IgD-negative memory B cell (primary cell): ENCODE measurements around the gene SLC24A1. TPM values are rescaled to one million over a fixed set of nuclear protein-coding genes. Genes with fewer than 3 reads are reported as not detected.

Experiments used
- H3K27ac Mint-ChIP-seq, 3 donors: one replicate each; pipeline ENCODE4 v1.8.0; 2020 to 2022; ENCODE audit warnings: mild to moderate bottlenecking in 3 of 3, mixed read lengths in 3 of 3, moderate library complexity in 1 of 3
- H3K27me3 Mint-ChIP-seq: one replicate; pipeline ENCODE4 v1.8.0; 2021; ENCODE audit warnings: mixed read lengths
- H3K36me3 Mint-ChIP-seq: one replicate; pipeline ENCODE4 v1.8.0; 2020; ENCODE audit warnings: mild to moderate bottlenecking, mixed read lengths
- H3K4me1 Mint-ChIP-seq, 3 donors: one replicate each; pipeline ENCODE4 v1.8.0; 2020 to 2022; ENCODE audit warnings: mixed read lengths in 3 of 3, mild to moderate bottlenecking in 1 of 3
- H3K4me3 Mint-ChIP-seq, 4 donors: one replicate each; pipeline ENCODE4 v1.8.0; 2020 to 2022; ENCODE audit warnings: mild to moderate bottlenecking in 4 of 4, mixed read lengths in 4 of 4, moderate library complexity in 3 of 4
- H3K9me3 Mint-ChIP-seq, 3 donors: one replicate each; pipeline ENCODE4 v1.8.0; 2020 to 2021; ENCODE audit warnings: mixed read lengths in 3 of 3, mild to moderate bottlenecking in 1 of 3
- polyA plus RNA-seq: library from polyadenylated mRNA; unstranded; fragments of 300-500 nt; fragmentation: Illumina TruSeq; gene quantifications from one replicate; pipeline ENCODE4 v1.2.3, GENCODE V29; 2021

SLC24A1 gene
- polyA plus RNA-seq, 1 donor from 2014 or later = 2.0 TPM

DNA sequence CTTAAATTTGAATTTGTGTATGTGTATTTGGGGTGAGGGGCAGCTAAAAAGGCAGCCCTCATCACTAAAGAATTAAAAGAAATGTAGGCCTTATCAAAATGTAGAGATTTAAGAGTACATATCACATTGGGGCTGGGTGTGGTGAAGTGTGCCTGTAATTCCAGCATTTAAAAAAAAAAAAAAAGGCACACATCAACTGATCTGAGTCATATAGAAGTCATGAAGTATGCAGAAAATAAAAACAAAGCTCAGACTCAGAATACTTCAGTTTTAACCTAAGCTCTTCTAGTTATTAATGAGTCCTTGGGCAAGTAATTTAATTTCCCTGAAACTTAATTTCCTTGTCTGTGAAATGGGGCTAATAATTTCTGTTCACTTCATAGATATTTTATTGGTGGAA is 31.6 kb downstream of the SLC24A1 start:
- Mint-ChIP-seq H3K4me1 (peaks cover 5 to 18% (median 7%) of the 10 kb centered on the region in 3 donors), H3K36me3 (peaks cover 6% of the 10 kb centered on the region), H3K9me3 (no peaks in the 10 kb centered on the region), H3K27ac (peak overlapping the region in 1 of 3 donors; percentile 14), H3K27me3 (no peaks in the 10 kb centered on the region), H3K4me3 (no peak overlapping the region)

DNA sequence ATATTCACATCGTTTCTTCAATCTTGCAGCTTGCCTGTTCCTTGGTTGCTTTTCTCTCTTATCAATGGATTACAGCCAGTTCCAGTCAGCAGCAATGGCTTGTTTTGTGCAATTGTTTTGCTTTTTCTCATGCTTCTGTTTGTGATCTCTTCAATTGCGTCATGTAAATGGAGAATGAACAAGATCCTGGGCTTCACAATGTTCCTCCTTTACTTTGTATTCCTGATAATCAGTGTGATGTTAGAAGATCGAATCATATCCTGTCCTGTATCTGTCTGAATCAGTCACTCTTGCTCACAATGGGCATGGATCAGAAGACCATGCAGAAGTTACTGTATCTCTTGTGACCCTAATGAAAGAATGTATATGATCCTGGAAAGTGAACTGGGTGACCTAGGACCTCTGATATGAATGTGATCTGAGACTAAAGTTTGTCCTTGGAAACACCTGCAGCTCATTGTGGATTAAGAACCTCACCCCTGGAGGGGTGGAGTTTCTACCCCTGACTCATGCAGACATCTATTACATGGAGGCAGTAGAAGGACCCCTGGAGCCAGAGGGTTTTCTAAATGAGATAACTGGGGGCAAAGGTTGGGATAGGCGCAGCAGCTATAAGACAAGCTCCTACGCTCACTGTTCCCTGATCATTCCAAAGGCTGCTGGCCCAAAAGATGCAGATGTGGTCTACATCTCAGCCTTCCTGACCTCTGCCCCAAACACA is 32.2 kb downstream of the SLC24A1 start:
- H3K4me1 Mint-ChIP-seq = peaks cover 5 to 22% (median 7%) of the 10 kb centered on the region in 3 donors
- H3K36me3 Mint-ChIP-seq = peaks cover 6% of the 10 kb centered on the region
- peak overlapping the region in 2 of 3 donors; percentile 14 to 71 for H3K27ac Mint-ChIP-seq
- H3K27me3 Mint-ChIP-seq = no peaks in the 10 kb centered on the region
- H3K4me3 Mint-ChIP-seq = no peak overlapping the region
- H3K9me3 Mint-ChIP-seq = no peaks in the 10 kb centered on the region

DNA sequence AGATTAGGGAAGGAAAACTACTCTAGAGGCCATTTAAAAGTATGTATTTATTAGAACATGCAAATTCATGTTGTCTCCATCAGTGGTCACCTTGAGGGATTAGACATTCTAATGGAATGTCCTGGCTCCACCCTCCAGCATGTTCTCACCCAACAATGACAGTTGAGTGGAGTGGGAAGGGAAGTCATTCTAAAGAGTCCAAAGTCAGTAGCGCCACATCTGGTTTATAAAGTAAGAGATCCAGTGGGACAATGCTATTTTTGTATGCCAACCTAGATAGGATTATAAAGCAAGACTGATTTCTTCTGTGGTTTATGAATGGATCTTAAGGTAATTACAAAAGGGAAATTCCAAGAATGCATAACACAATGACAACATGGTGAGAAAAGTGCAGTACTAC is 33.3 kb downstream of the SLC24A1 start:
- Mint-ChIP-seq H3K27ac (peak overlapping the region; percentile 9 to 43 (median 31)), H3K36me3 (peaks cover 6% of the 10 kb centered on the region), H3K27me3 (no peaks in the 10 kb centered on the region), H3K4me3 (no peak overlapping the region), H3K9me3 (no peaks in the 10 kb centered on the region), H3K4me1 (peaks cover 9 to 21% (median 10%) of the 10 kb centered on the region in 3 donors)

DNA sequence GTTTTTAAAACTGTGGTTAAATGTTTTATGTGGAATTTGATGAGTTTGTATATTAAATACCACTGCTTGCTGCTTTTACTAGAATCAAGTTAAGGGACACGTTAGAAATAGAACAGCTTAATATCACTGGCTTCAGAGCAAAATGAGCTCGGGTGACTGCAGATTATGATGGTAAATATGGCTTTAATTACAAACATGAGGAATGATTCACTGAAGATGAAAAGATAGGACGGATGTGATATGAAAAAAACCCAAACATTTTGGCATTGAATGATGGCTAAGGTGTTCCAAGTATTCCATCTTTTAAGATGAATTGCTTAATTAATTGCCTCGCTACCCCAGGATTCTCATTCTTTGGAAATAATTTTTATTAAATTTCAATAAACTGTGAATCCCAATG is 33.7 kb downstream of the SLC24A1 start:
- peaks cover 5 to 20% (median 9%) of the 10 kb centered on the region in 3 donors for H3K4me1 Mint-ChIP-seq
- H3K27me3 Mint-ChIP-seq = no peaks in the 10 kb centered on the region
- no peak overlapping the region for H3K4me3 Mint-ChIP-seq
- peaks cover 6% of the 10 kb centered on the region for H3K36me3 Mint-ChIP-seq
- H3K9me3 Mint-ChIP-seq = no peaks in the 10 kb centered on the region
- H3K27ac Mint-ChIP-seq = peak overlapping the region in 2 of 3 donors; percentile 9 to 43

DNA sequence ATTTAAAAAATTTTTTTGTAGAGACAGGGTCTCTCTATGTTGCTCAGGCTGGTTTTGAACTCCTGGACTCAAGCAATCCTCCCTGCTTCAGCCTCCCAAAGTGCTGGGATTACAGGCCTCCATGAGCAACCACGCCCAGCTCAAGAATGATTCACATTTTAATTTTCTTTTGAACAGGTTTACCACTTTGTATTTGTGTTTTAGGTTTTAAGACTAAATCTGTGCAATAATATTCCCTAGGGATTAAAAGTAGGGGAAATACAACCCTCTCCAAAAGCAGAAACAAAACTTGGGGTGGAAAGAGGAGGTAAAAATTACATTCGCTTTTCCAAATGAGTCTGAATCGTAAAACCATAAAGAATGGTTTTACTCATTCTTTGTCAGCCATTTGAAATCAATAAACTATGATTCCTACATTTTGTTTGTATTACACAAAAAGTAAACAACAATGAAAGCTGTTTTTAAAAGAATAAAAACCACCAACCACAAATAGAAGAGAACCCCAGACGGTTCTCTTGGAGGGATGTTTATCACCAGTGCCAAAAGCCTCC is 37.8 kb downstream of the SLC24A1 start:
- H3K36me3 Mint-ChIP-seq = peaks cover 3% of the 10 kb centered on the region

DNA sequence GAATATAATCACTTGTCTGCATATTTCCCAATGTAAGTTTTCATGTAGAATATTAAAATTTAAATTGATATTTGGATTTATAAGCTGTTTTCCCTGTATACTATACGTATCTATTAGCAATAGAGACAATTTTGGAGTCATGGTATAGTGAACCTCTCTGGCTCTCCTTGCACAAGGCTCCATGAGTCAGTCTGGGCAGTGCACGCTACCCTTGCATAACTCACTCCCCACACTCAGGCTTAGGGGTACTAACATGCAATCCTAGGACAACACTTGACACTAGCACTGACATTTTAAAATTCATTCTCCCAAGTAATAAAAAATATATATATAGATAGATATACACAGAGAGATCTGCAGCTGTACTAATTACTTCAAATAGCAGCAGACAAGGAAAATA is 39.2 kb downstream of the SLC24A1 start:
- no peaks in the 10 kb centered on the region for H3K9me3 Mint-ChIP-seq
- no peak overlapping the region for H3K27ac Mint-ChIP-seq
- H3K27me3 Mint-ChIP-seq = no peaks in the 10 kb centered on the region
- H3K36me3 Mint-ChIP-seq = peaks cover 4% of the 10 kb centered on the region
- peaks cover 9 to 20% (median 15%) of the 10 kb centered on the region in 3 donors for H3K4me1 Mint-ChIP-seq
- H3K4me3 Mint-ChIP-seq = no peak overlapping the region

More for the DNA sequence above, 37.8 kb downstream of the SLC24A1 start:
- H3K4me1 Mint-ChIP-seq = peaks cover 9 to 20% (median 15%) of the 10 kb centered on the region in 3 donors
- H3K27me3 Mint-ChIP-seq = no peaks in the 10 kb centered on the region
- H3K27ac Mint-ChIP-seq = peak overlapping the region; percentile 23 to 69 (median 48)
- no peak overlapping the region for H3K4me3 Mint-ChIP-seq
- no peaks in the 10 kb centered on the region for H3K9me3 Mint-ChIP-seq

DNA sequence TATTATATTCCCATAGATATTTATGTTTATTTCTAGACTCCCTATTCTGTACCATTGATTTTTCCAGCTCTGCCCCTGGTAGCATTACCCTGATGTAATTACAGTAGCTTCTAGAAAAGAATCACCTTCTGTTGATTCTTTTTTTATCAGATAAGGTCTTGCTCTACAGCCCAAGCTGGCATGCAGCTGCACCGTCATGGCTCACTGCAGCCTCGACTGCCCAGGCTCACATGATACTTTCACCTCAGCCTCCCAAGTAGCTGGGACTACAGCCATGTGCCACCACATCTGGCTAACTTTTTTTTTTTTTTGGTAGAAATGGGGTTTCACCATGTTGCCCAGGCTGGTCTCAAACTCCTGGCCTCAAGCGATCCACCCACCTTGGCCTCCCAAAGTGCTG is 41.8 kb downstream of the SLC24A1 start:
- Mint-ChIP-seq H3K4me3 (peak overlapping the region in 2 of 4 donors; percentile 9 to 43), H3K9me3 (no peaks in the 10 kb centered on the region), H3K27me3 (no peaks in the 10 kb centered on the region), H3K27ac (peak overlapping the region; percentile 69 to 92 (median 73)), H3K4me1 (peaks cover 9 to 20% (median 15%) of the 10 kb centered on the region in 3 donors), H3K36me3 (peaks cover 3% of the 10 kb centered on the region)

DNA sequence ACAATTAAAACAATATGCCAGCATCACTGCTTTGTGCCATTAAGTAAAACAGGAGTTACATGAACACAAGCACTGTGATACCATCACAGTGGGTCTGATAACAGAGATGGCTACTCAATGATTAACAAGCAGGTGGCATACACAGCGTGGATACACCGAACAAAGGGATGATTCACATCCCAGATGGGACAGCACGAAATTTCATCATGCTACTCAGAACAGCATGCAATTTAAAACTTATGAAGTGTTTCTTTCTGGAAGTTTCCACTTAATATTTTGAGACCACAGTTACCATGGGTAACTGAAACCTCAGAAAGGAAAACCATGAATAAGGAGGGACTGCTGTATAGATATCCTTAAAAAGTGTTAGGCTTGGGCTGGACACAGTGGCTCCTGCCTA is 44.5 kb downstream of the SLC24A1 start:
- Mint-ChIP-seq H3K4me1 (peaks cover 6 to 10% (median 7%) of the 10 kb centered on the region in 3 donors), H3K36me3 (peaks cover 3% of the 10 kb centered on the region), H3K27me3 (no peaks in the 10 kb centered on the region), H3K27ac (peak overlapping the region in 1 of 3 donors; percentile 67), H3K4me3 (peak overlapping the region in 1 of 4 donors; percentile 37), H3K9me3 (no peaks in the 10 kb centered on the region)

DNA sequence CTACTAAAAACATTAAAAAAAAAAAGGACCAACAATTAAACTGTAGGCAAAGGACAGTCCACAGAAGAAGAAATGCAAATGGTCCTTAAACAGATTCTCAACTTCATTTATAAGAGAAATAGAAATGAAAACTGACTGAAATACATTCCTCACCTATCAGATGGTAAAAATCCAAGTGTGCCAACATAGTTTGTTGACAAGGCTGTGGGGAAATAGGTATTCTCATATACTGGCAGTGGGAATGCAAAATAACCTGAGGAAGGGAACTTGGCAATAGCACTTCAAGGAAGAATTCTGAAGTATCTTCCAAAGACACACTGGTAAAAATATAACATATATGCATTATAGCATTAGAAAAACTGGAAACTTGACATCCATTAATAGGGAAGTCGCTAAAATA is 53.8 kb downstream of the SLC24A1 start:
- peaks cover 3% of the 10 kb centered on the region for H3K36me3 Mint-ChIP-seq

DNA sequence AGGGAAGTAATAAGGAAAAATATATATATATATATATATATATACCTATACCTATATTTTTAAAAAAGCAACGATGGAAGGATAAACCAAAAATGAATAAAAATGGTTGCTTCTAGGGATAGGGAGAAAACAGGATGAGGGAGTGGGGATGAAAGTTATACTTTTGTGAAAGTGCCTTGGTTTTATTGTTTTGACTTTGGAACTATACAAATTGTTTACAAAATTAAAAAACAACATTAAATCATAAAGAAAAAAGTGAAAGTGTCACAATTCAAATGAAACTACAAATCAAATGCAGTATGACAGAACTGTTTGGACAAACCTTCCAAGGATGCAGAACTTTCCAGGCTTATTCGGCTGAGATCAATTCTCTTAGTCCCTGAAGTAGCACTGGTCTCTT is 54.4 kb downstream of the SLC24A1 start:
- peaks cover 0 to 4% (median 1%) of the 10 kb centered on the region in 3 donors for H3K4me1 Mint-ChIP-seq
- H3K27me3 Mint-ChIP-seq = no peaks in the 10 kb centered on the region
- no peak overlapping the region for H3K27ac Mint-ChIP-seq
- H3K4me3 Mint-ChIP-seq = no peak overlapping the region
- peaks cover 6% of the 10 kb centered on the region for H3K36me3 Mint-ChIP-seq
- H3K9me3 Mint-ChIP-seq = no peaks in the 10 kb centered on the region

More for the DNA sequence above, 53.8 kb downstream of the SLC24A1 start:
- Mint-ChIP-seq H3K27me3 (no peaks in the 10 kb centered on the region), H3K9me3 (no peaks in the 10 kb centered on the region), H3K4me3 (no peak overlapping the region), H3K4me1 (peaks cover 0 to 1% (median 0%) of the 10 kb centered on the region in 3 donors), H3K27ac (peak overlapping the region in 1 of 3 donors; percentile 62)

DNA sequence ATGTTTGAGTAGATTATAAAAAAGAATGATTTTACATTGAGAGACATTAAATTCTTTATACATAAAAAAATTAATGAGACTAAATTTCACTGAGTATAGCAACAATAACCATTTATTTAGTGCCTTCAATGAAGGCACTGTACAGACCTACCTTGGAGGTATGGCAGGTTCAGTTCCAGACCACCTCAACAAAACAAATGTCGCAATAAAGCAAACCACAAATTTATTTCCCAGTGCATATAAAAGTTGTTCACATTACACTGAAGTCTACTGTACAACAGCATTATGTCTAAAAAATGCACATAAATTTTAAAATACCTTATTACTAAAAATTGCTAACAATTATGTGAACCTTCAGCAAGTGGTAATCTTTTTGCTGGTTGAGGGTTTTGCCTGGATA is 58.8 kb downstream of the SLC24A1 start:
- Mint-ChIP-seq H3K4me3 (no peak overlapping the region), H3K27ac (peak overlapping the region in 1 of 3 donors; percentile 28), H3K4me1 (peaks cover 0 to 6% (median 4%) of the 10 kb centered on the region in 3 donors), H3K27me3 (no peaks in the 10 kb centered on the region), H3K9me3 (no peaks in the 10 kb centered on the region), H3K36me3 (peaks cover 7% of the 10 kb centered on the region)

DNA sequence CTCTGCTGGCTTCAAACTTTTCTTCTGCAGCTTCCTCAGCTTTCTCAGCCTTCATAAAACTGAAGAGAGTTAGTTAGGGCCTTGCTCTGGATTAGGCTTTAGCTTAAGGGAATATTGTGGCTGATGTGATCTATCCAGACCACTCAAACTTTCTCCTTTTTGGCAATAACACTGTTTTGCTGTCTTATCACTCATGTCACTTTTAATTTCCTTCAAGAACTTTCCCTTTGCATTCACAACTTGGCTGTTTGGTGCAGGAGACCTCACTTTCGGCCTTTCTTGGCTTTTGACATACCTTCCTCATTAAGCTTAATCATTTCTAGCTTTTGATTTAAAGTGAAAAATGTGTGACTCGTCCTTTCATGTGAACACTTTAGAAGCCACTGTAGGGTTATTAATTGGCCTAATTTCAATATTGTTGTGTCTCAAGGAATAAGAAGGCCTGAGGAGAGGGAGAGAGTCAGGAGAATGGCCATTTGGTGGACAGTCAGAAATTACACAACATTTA is 60.7 kb downstream of the SLC24A1 start:
- no peak overlapping the region for H3K27ac Mint-ChIP-seq
- peaks cover 11% of the 10 kb centered on the region for H3K36me3 Mint-ChIP-seq
- H3K4me3 Mint-ChIP-seq = no peak overlapping the region
- peaks cover 0 to 9% (median 6%) of the 10 kb centered on the region in 3 donors for H3K4me1 Mint-ChIP-seq
- H3K27me3 Mint-ChIP-seq = no peaks in the 10 kb centered on the region
- no peaks in the 10 kb centered on the region for H3K9me3 Mint-ChIP-seq

DNA sequence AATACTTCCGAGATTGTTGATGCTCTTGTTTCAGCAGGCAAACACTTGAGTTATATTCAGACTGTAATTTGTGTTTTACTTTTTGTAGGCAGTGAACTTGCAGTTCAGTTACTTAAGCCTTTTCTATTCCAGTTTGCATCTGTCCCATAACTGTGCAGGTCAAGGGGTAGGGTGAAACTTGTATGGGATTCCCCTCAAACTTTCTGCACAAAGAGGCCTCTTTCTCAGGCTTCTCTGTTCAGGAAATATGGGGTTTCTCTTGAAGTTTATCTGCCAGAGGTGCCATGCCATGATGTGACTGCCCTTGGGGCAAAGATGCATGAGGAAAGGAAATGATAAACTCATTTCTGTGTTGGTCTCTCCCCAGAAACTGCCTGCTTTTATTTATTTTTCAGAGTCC is 66.7 kb downstream of the SLC24A1 start:
- peaks cover 16% of the 10 kb centered on the region for H3K36me3 Mint-ChIP-seq
- H3K27me3 Mint-ChIP-seq = no peaks in the 10 kb centered on the region
- H3K27ac Mint-ChIP-seq = no peak overlapping the region
- peaks cover 2 to 12% (median 3%) of the 10 kb centered on the region in 3 donors for H3K4me1 Mint-ChIP-seq
- H3K9me3 Mint-ChIP-seq = no peaks in the 10 kb centered on the region
- H3K4me3 Mint-ChIP-seq = no peak overlapping the region

DNA sequence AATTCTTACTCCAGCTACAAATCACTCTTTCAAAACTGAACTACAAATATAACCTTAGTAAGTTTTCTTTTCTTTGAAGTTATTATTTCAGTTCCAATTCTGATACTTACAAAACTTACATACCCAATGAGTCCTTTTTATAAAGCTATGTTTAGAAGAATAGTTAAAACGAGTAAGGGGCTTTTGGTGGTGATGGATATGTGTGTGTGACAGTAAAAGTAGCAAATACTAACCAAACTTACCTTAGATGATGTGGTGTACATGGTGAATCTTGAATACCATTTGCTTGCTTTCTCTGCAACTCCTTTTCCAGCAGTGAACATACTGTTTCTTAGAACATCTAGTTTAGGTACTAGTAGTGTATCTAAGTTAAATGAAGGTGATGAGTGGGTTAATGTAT is 68.4 kb downstream of the SLC24A1 start:
- Mint-ChIP-seq H3K9me3 (no peaks in the 10 kb centered on the region), H3K4me1 (peaks cover 2 to 10% (median 3%) of the 10 kb centered on the region in 3 donors), H3K27me3 (no peaks in the 10 kb centered on the region), H3K36me3 (peaks cover 12% of the 10 kb centered on the region), H3K4me3 (no peak overlapping the region), H3K27ac (no peak overlapping the region)

DNA sequence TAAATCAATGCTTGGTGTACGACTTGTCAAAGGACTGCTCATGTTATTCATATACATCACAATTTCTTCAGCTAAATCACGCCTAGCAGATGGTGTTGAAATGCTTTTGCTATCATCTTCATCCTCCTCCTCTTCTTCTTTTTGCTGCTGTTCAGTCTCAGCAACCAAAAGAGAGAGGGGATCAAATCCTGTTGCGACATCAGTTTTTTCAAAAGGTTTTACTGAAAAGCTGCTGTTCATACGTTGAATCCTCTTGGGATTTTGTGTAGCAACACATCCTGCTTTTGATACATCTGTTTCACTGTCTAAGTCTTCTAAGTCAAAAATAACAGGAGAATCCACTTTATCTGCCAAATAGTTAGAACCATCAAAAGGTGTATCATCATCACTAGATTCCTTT is 69.0 kb downstream of the SLC24A1 start:
- Mint-ChIP-seq H3K36me3 (peaks cover 12% of the 10 kb centered on the region), H3K27ac (peak overlapping the region in 1 of 3 donors; percentile 32), H3K4me1 (peaks cover 2 to 10% (median 3%) of the 10 kb centered on the region in 3 donors), H3K4me3 (no peak overlapping the region), H3K9me3 (no peaks in the 10 kb centered on the region), H3K27me3 (no peaks in the 10 kb centered on the region)
